ENCODE results near the gene TMCO6.
"Not testable (repeated sequence)": the region's sequence is repeated elsewhere in the genome, so short reads cannot be mapped to it uniquely, and the experiment has no call there.

Gene TMCO6

GRCh38 chr5:140639148-140639981 is at the start of gene TMCO6:
TSS of gene TMCO6 (plus strand) at chr5:140639451. CDS start at chr5:140639528, 77 bp downstream.
- no peak for FAIRE-seq

DNA sequence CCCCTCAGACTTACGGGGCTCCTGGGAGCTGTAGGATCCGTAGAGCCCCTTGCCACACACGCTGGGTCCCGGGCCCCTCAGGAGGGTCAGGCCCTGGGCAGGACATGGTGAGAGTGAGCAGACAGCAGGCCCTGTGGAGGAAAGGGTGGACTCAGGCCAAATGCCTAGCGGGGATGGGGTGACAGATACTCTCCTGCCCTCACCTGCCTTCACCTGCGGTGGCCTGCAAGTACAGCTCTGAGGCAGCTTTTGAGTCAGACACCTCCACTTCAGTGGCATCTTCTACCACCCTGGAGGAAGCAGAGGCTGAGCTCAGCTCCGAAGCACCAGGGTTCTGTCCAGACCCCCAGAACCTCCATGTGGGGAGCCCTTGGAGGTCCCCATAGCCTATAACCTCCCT is 48.4 kb upstream of the TMCO6 start:
- FAIRE-seq = no peak

- FAIRE-seq = no peak
Measured at GRCh38 chr5:140591747-140592372, 47.4 kb upstream of the TMCO6 start.

DNA sequence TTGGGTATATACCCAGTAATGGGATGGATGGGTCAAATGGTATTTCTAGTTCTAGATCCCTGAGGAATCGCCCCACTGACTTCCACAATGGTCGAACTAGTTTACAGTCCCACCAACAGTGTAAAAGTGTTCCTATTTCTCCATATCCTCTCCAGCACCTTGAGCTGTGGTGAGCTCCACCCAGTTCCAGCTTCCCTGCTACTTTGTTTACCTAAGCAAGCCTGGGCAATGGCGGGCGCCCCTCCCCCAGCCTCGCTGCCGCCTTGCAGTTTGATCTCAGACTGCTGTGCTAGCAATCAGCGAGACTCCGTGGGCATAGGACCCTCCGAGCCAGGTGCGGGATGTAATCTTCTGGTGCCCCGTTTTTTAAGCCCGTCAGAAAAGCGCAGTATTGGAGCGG is 46.2 kb upstream of the TMCO6 start:
- FAIRE-seq = not testable (repeated sequence)

DNA sequence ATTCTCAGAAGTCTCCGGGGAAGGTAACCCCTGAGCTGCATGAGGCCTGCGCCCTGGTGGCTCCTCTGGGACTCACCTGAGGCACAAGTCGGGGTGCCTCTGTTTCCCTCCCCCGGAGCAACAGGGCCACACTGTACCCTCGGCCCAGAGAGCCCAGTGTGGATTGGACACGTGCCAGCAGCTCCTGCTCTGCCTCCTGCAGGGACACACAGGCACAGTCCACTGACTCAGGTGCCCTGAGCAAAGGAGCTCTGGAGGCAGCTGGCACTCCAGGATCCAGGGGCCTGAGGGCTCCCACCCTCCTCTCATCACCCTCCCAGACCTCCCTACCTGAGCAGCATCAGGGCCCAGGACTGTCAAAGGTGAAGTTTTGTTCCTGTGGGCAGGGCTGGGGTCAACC is 45.1 kb upstream of the TMCO6 start:
- FAIRE-seq = no peak

DNA sequence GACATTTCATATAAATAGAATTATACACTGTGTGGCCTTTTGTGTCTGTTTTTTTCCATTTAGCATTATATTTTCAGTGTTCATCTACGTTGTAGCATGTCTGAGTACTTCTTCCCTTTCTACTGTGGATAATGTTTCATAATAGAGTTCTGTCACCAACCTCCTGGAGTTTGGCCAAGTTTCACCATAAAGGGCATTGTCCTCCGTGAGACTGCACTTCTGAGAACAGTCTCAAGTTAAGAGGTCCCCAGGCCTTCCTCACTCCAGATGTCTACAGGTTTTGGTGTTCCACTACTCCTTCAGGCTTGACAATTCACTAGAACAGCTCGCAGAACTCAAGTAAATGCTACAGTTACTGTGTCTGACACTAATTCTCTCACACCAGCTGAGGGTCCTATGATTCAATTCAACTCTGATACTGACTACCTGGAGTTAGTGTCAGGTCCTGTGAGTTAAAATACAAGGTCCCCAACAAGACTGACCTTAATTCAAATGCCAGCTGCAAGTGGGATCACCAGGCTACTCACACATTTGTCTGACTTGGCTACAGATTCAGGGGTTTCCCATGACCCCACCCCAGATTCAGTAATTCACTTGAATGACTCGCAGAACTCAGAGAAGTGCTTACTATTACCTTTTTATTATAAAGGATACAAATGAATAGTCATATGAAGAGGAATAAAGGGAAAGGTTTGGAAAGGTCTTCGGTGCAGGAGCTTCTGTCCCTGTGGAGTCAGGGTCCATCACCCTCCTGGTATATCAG is 43.5 kb upstream of the TMCO6 start:
- no peak for FAIRE-seq

DNA sequence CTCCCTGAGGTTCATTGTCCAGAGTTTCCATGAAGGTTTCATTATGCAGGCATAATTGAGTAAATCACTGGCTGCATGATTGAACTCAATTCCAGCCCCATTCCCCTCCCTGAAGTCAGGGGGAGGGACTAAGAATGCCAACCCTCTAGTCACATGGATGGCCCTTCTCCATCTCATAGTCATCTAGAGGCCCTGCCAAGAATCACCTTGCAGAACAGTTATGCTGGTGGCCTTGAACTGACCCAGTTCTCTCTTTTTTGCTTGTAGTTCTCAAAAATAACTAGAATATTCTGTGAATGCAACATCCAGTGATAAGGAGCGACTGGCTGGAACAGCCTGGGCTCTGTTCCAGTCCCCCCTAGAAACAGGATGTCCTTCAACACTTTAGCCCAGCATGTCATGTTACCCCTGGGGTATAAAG is 42.9 kb upstream of the TMCO6 start:
- FAIRE-seq = no peak

DNA sequence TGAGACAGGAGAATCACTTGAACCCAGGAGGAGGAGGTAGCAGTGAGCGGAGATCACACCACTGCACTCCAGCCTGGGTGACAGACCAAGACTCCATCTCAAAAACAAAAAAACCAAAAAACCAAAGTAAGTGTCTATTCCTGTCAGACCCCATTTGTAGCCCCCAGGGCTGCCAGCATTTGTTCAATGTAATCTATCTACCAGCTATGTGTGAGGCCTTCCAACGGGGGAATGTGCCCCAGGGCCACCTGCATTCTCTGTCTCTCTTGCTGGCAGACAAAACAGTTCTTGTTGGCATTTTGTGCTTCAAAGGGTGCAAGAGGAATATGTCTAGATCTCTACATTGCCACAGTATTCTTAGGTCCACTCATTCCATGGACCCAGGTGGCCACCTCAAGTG is 40.4 kb upstream of the TMCO6 start:
- no peak for FAIRE-seq

- FAIRE-seq = no peak
Measured at GRCh38 chr5:140600096-140600495, 39.2 kb upstream of the TMCO6 start.

DNA sequence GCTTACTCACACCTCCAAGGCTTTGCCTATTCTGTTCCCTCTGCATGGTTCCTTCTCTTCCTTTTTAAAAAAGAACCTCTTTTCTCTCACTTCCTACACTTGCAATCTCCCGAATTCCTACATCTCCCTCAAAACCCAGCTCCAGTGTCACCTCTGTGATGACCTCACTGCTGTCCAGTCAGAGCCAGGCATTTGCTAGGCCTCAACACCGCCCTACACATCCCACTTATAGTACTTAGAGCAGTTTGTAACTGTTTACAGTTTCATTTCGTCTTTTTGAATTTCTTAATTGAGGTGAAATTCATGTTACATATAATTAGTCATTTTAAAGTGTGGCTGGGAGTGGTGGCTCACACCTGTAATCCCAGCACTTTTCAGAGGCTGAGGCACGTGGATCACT is 37.1 kb upstream of the TMCO6 start:
- no peak for FAIRE-seq

DNA sequence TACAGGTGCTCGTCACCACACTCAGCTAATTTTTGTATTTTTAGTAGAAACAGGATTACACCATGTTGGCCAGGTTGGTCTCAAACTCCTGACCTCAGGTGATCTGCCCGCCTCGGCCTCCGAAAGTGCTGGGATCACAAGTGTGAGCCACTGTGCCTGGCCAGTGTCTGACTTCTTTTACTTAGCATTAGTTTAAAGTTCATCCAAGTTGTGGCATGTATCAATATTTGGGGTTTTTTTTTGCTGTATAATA is 35.9 kb upstream of the TMCO6 start:
- FAIRE-seq = not testable (repeated sequence)

- no peak for FAIRE-seq
Measured at GRCh38 chr5:140603734-140604133, 35.5 kb upstream of the TMCO6 start.

DNA sequence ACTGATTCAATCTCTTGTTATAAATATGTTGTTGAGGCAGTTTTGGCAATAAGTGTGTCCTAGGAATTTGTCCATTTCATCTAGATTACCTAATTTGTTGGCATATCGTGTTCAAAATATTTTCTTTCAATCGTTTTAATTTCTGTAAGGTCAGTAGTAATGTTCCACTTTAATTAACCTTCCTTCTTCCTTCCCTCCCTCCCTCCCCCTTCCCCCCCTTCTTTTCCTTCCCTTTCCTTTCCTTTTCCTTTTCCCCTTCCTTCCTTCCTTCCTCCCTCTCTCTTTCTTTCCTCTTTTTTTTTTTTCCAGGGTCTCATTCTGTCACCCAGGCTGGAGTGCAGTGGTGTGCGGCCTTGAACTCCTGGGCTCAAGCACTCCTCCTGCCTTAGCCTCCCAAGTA is 33.4 kb upstream of the TMCO6 start:
- FAIRE-seq = no peak

GRCh38 chr5:140607031-140607430 is 32.2 kb upstream of the TMCO6 start:
- FAIRE-seq = no peak

DNA sequence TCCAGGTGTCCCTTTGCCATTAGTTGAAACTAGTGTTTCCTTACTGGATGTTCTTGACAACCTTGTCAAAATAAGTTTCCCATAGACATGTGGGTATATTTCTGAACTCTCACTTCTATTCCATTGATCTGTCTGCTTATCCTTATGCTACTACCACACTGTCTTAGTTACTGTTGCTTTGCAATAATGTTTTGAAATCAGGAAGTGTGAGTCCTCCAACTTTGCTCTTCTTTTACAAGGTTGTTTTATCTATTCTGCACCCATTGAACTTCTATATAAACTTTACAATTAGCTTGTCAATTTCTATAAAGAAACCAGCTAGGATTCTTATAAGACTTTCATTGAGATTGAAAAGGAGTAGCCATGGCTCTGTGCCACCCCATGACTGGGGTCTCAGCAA is 30.5 kb upstream of the TMCO6 start:
- no peak for FAIRE-seq

- no peak for FAIRE-seq
Measured at GRCh38 chr5:140609126-140609525, 30.1 kb upstream of the TMCO6 start.

DNA sequence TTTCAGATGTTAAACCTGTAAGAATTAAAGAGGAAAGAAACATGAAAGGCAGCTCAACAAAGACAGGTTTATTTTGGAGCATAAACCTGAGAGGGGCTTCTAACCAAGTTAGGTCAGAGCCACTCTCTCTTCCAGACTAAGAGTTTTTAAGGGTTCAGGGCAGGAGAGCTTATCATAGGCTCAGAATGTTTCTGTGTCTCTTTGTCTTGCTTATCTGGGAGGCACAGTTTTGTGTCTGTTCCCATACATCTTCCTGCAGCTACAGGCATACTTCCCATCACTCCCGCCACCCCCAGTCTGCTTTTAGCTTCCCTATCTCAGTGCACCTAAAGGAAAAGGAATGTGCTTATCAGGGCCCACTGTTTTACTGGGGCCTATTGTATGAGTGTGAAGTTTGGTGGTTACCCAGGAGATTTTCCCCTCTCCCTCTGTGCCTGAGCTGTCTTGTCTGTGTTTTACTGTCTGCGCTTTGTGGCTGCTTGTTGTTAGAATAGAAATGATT is 28.2 kb upstream of the TMCO6 start:
- FAIRE-seq = no peak

- no peak for FAIRE-seq
Measured at GRCh38 chr5:140622301-140622700, 16.9 kb upstream of the TMCO6 start.

GRCh38 chr5:140623061-140623460 is 16.2 kb upstream of the TMCO6 start:
- FAIRE-seq = not testable (repeated sequence)

GRCh38 chr5:140624886-140625285 is 14.4 kb upstream of the TMCO6 start:
- FAIRE-seq = not testable (repeated sequence)

DNA sequence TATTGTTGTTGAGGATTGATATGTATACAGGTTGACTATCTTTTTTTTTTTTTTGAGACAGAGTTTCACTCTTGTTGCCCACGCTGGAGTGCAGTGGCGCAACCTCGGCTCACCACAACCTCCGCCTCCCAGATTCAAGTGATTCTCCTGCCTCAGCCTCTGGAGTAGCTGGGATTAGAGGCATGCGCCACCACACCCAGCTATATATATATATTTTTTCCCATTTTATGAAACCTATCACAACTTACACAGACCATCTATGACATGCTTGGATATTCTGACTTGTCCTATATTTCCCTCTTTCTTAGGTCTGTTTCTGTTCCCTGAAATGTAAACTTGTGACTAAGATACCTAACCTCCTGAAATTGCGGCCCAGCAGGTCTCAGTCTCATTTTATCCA is 11.3 kb upstream of the TMCO6 start:
- FAIRE-seq = no peak

GRCh38 chr5:140628711-140629110 is 10.5 kb upstream of the TMCO6 start:
- FAIRE-seq = no peak

- no peak for FAIRE-seq
Measured at GRCh38 chr5:140630292-140631035, 8.8 kb upstream of the TMCO6 start.

All from islet of Langerhans (tissue), 1 donor.